ENCODE data around the gene SEC24B. TPM values are rescaled to one million over a fixed set of nuclear protein-coding genes. Genes with fewer than 3 reads are reported as not detected.

Gene SEC24B
- total RNA-seq, 4 donors from 2014 or later, result 26.0 to 45.2 (median 37.3) TPM

DNA sequence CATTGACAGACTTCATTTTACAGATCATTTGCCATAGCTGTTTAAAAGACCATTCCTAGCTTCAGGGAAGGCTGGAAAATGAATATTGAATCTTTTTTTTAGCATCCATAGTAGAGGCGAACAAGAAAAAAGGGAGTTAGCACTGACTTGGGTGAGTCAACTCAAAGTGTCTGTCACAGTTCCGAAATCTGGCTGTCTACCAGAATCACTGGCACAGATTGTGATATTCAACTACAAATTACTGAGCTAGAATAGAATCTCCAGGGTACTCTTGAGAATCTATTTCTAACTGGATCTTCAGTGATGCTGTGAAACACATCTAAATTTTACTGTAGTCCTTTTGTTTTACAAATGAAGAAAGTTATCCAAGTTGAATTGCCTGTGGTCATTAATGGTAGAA lies 31.5 kb downstream of the SEC24B start:
- DNase-seq (ENCODE audit: low spot score in 2 of 2), result peak in 1 of 2 donors; percentile 22
- WGBS, 2 donors, result 21 to 30% methylated on average over 2 of the region's 2 CpGs

GRCh38 chr4:109469915-109470314 lies 36.3 kb downstream of the SEC24B start:
- intact Hi-C loops (cut with DNase I; ENCODE audit: low total_unique reads), result no loop called here
- no peak for TF ChIP-seq POLR2A (IDR thresholded peaks at IDR 0.05)
- no peak for TF ChIP-seq CTCF (IDR thresholded peaks at IDR 0.05)
- DNase-seq (ENCODE audit: low spot score in 2 of 2), result no peak
- H3K4me3 ChIP-seq (ENCODE audit: low read depth, poor library complexity, severe bottlenecking), result no peak overlapping the region

More for the DNA sequence above, 31.5 kb downstream of the SEC24B start:
- H3K4me3 ChIP-seq (ENCODE audit: low read depth, poor library complexity, severe bottlenecking), result no peak overlapping the region
- TF ChIP-seq CTCF (IDR thresholded peaks at IDR 0.05) (no peak), POLR2A (IDR thresholded peaks at IDR 0.05) (no peak)
- intact Hi-C loops (cut with DNase I; ENCODE audit: low total_unique reads), result no loop called here

DNA sequence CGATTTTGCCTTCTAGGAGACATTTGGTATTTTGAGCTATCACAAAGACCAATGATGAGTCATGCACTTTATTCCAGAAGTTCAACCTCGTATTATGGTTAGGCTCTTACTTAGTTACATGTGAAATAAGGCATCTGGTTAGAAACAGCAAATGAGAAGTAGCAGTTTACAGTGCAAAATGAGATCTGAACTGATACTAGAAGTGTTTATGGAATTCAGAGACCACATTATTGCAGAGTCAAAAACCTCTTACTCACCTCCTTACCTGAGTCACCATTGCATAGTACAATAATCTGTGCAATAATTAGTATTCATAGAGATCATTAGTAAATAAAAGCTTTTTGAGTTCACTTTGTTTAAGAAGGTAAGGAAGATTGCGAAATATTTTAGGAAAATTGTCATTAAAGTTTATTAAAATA lies 38.7 kb downstream of the SEC24B start:
- intact Hi-C loops (cut with DNase I; ENCODE audit: low total_unique reads), result no loop called here
- no peak overlapping the region for H3K4me3 ChIP-seq (ENCODE audit: low read depth, poor library complexity, severe bottlenecking)
- TF ChIP-seq CTCF (IDR thresholded peaks at IDR 0.05) (no peak), POLR2A (IDR thresholded peaks at IDR 0.05) (no peak)
- DNase-seq (ENCODE audit: low spot score in 2 of 2), result no peak
- WGBS, 2 donors, result 46% methylated on average over 3 of the region's 3 CpGs

- DNase-seq (ENCODE audit: low spot score in 2 of 2), result no peak
- TF ChIP-seq CTCF (IDR thresholded peaks at IDR 0.05), result no peak
- TF ChIP-seq POLR2A (IDR thresholded peaks at IDR 0.05), result no peak
- no peak overlapping the region for H3K4me3 ChIP-seq (ENCODE audit: low read depth, poor library complexity, severe bottlenecking)
- intact Hi-C loops (cut with DNase I; ENCODE audit: low total_unique reads), result no loop called here
- 59 to 78% methylated on average over 1 of the region's 1 CpG for WGBS, 2 donors
Observed at GRCh38 chr4:109473824-109474223, 40.2 kb downstream of the SEC24B start.

DNA sequence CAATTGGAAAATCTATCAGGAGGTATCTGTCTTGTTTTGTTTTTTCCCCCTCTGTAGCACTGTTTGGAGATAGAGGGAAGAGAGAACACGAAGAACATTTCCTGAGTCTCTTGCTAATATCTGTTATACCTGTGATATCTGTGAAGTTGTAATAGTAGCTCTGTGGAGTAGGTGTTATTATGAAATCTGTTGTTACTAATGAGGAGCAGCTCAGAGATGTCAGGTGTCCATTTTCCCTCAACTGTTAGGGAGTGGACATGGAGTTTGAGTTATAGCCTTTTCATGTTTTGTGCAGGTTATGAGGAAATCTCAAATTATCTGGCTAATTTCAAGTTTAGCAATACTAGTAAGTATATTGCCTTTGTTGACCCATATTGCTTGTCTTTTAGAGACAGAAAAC lies 52.4 kb downstream of the SEC24B start:
- intact Hi-C loops (cut with DNase I; ENCODE audit: low total_unique reads), result no loop called here
- H3K4me3 ChIP-seq (ENCODE audit: low read depth, poor library complexity, severe bottlenecking), result no peak overlapping the region
- no peak for DNase-seq (ENCODE audit: low spot score in 2 of 2)
- TF ChIP-seq CTCF (IDR thresholded peaks at IDR 0.05), result no peak
- no peak for TF ChIP-seq POLR2A (IDR thresholded peaks at IDR 0.05)
- WGBS, 2 donors, result 85 to 90% methylated on average over 1 of the region's 1 CpG

DNA sequence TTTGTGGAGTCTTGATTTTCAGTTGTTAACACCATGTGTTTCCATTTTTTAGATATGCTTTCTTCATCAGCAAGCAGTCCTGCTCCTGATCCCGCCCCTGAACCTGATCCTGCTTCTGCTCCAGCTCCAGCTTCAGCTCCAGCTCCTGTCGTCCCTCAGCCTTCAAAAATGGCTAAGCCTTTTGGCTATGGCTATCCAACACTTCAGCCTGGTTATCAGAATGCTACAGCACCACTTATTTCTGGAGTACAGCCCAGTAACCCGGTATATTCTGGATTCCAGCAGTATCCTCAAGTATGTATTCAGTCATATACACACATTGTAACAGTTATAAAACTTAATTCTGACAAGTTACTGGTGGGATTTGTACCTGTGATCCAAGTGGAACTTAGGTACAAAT lies 60.9 kb downstream of the SEC24B start:
- TF ChIP-seq CTCF (IDR thresholded peaks at IDR 0.05), result no peak
- TF ChIP-seq POLR2A (IDR thresholded peaks at IDR 0.05), result no peak
- 92 to 94% methylated on average over 3 of the region's 3 CpGs for WGBS, 2 donors
- no peak for DNase-seq (ENCODE audit: low spot score in 2 of 2)
- intact Hi-C loops (cut with DNase I; ENCODE audit: low total_unique reads), result no loop called here
- H3K4me3 ChIP-seq (ENCODE audit: low read depth, poor library complexity, severe bottlenecking), result no peak overlapping the region
